Activated naive CD8-positive, alpha-beta T cell treated with anti-CD3 and anti-CD28 coated beads, Interleukin-2, amount 50 U/mL, for 24 hours (primary cell): ENCODE measurements around the gene FGF22.
"Not testable (repeated sequence)": the region's sequence is repeated elsewhere in the genome, so short reads cannot be mapped to it uniquely, and the experiment has no call there.

Source experiments
- ATAC-seq: fragments of 150-1000 bp; cut with Tn5 transposase; one replicate; pipeline ENCODE4 v1.10.0; 2021
- DNase-seq: peaks from one replicate; pipeline ENCODE4 v3.0.0; 2021
- H3K27ac Mint-ChIP-seq: one replicate; pipeline ENCODE4 v1.8.0; 2021; ENCODE audit warnings: mild to moderate bottlenecking, mixed read lengths
- H3K27me3 Mint-ChIP-seq: one replicate; pipeline ENCODE4 v1.8.0; 2021; ENCODE audit warnings: mixed read lengths
- H3K36me3 Mint-ChIP-seq: one replicate; pipeline ENCODE4 v1.8.0; 2021; ENCODE audit warnings: low read depth, mixed read lengths
- H3K4me1 Mint-ChIP-seq: one replicate; pipeline ENCODE4 v1.8.0; 2021; ENCODE audit warnings: mixed read lengths
- H3K4me3 Mint-ChIP-seq: one replicate; pipeline ENCODE4 v1.8.0; 2021; ENCODE audit warnings: mild to moderate bottlenecking, moderate library complexity, mixed read lengths
- H3K9me3 Mint-ChIP-seq: one replicate; pipeline ENCODE4 v1.8.0; 2021; ENCODE audit warnings: mixed read lengths

FGF22 gene

DNA sequence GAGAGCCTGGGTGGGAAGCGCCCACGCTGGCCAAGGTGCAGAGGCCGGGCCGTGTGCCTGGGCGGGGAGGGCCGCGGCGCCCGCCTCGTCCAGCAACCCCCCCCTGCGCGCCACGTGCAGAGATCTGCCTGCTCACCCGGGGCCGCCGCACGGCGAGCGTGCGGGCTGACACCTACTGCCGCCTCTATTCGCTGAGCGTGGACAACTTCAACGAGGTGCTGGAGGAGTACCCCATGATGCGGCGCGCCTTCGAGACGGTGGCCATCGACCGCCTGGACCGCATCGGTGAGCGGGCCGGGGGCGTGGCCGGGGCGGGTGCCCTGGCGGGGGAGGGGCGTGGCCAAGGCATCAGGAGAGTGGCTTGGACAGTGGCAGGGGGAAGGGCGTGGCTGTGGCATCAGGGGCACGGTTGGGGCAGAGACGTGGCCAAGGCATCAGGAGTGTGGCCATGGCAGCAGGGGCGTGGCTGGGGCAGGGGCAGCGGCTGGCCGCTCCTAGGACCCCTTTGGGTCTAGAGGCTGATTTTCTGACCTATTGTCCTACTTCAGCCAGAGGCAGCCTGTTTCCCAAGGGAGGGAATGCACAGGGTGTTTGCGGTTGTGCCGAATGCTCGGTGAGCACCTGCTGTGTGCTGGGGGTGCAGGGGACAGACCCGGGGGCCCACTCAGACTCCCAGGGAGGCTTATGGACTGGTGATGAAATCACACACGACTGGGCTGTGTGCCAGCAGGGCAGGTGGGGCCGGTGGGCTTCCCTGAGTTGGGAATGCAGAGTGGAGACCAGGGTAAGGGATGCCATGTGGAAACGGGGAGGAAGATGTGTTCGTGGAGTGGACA, 25.7 kb upstream of the FGF22 start:
- Mint-ChIP-seq H3K27me3 (no peaks in the 10 kb centered on the region), H3K27ac (no peak overlapping the region), H3K9me3 (no peaks in the 10 kb centered on the region), H3K4me3 (no peak overlapping the region), H3K4me1 (peaks cover 32% of the 10 kb centered on the region), H3K36me3 (peaks cover 6% of the 10 kb centered on the region)
- ATAC-seq, result no peak
- DNase-seq, result no peak

DNA sequence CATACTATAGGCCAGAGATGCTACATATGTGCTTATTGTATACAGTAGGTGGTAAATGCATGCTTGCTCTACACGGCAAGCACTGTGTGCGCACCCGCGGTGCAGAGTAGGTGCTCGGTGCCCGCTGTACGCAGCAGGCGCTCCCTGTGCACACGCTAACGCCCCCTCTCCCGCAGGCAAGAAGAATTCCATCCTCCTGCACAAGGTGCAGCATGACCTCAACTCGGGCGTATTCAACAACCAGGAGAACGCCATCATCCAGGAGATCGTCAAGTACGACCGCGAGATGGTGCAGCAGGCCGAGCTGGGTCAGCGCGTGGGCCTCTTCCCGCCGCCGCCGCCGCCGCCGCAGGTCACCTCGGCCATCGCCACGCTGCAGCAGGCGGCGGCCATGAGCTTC, 24.1 kb upstream of the FGF22 start:
- H3K27me3 Mint-ChIP-seq, result no peaks in the 10 kb centered on the region

GRCh38 chr19:616062-616700, 23.5 kb upstream of the FGF22 start:
- ATAC-seq, result no peak
- Mint-ChIP-seq H3K36me3 (peaks cover 9% of the 10 kb centered on the region), H3K4me3 (no peak overlapping the region), H3K9me3 (no peaks in the 10 kb centered on the region), H3K27me3 (no peaks in the 10 kb centered on the region), H3K4me1 (peaks cover 21% of the 10 kb centered on the region), H3K27ac (no peak overlapping the region)
- DNase-seq, result no peak

More for the DNA sequence above, 24.1 kb upstream of the FGF22 start:
- no peaks in the 10 kb centered on the region for H3K9me3 Mint-ChIP-seq
- H3K4me3 Mint-ChIP-seq, result peak overlapping the region; percentile 33
- H3K4me1 Mint-ChIP-seq, result peaks cover 26% of the 10 kb centered on the region
- DNase-seq (no peak), ATAC-seq (no peak)
- no peak overlapping the region for H3K27ac Mint-ChIP-seq
- H3K36me3 Mint-ChIP-seq, result peaks cover 9% of the 10 kb centered on the region

- no peak for DNase-seq
- Mint-ChIP-seq H3K36me3 (peaks cover 9% of the 10 kb centered on the region), H3K4me3 (no peak overlapping the region), H3K27ac (no peak overlapping the region), H3K9me3 (no peaks in the 10 kb centered on the region), H3K4me1 (peaks cover 13% of the 10 kb centered on the region), H3K27me3 (no peaks in the 10 kb centered on the region)
- no peak for ATAC-seq
These were observed 22.7 kb upstream of the FGF22 start for GRCh38 chr19:616747-617526.

GRCh38 chr19:617551-618246, 22.0 kb upstream of the FGF22 start:
- peaks cover 9% of the 10 kb centered on the region for H3K36me3 Mint-ChIP-seq
- H3K9me3 Mint-ChIP-seq, result no peaks in the 10 kb centered on the region
- no peak overlapping the region for H3K27ac Mint-ChIP-seq
- no peak for DNase-seq
- H3K4me1 Mint-ChIP-seq, result peaks cover 8% of the 10 kb centered on the region
- no peaks in the 10 kb centered on the region for H3K27me3 Mint-ChIP-seq
- ATAC-seq, result no peak
- no peak overlapping the region for H3K4me3 Mint-ChIP-seq

- DNase-seq (no peak), ATAC-seq (no peak)
- Mint-ChIP-seq H3K36me3 (peaks cover 9% of the 10 kb centered on the region), H3K27ac (no peak overlapping the region), H3K27me3 (no peaks in the 10 kb centered on the region), H3K4me3 (no peak overlapping the region), H3K9me3 (no peaks in the 10 kb centered on the region), H3K4me1 (peaks cover 3% of the 10 kb centered on the region)
These were observed 21.4 kb upstream of the FGF22 start for GRCh38 chr19:618247-618619.

DNA sequence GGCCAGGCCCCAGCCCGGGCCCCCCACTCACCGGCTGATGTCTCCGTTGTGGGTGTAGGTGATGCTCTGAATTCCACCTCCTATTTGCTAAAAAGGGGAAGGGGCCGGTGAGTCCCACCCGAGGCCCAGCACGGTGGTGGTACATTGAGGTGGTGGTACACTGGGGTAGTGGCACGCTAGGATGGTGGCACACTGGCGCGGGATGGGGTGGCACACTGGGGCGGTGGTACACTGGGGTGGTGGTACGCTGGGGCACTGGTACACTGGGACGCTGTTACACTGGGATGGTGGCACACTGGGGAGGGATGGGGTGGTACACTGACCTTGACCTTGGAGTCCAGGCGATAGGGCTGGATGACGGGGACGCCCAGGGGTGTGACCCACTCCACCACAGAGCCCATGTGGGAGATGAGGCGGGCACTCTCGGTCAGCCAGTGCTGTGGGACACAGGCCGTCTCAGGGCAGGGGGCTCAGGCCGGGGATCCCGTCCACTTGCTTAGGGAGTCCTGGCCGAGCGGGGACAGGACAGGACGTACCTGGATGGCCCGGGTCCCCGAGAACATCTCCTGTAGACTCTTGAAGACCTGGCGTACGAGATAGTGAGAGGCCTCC, 20.9 kb upstream of the FGF22 start:
- peaks cover 3% of the 10 kb centered on the region for H3K4me1 Mint-ChIP-seq
- H3K27me3 Mint-ChIP-seq, result no peaks in the 10 kb centered on the region
- peaks cover 10% of the 10 kb centered on the region for H3K36me3 Mint-ChIP-seq
- DNase-seq, result no peak
- ATAC-seq, result no peak
- no peak overlapping the region for H3K4me3 Mint-ChIP-seq
- no peak overlapping the region for H3K27ac Mint-ChIP-seq
- H3K9me3 Mint-ChIP-seq, result no peaks in the 10 kb centered on the region

DNA sequence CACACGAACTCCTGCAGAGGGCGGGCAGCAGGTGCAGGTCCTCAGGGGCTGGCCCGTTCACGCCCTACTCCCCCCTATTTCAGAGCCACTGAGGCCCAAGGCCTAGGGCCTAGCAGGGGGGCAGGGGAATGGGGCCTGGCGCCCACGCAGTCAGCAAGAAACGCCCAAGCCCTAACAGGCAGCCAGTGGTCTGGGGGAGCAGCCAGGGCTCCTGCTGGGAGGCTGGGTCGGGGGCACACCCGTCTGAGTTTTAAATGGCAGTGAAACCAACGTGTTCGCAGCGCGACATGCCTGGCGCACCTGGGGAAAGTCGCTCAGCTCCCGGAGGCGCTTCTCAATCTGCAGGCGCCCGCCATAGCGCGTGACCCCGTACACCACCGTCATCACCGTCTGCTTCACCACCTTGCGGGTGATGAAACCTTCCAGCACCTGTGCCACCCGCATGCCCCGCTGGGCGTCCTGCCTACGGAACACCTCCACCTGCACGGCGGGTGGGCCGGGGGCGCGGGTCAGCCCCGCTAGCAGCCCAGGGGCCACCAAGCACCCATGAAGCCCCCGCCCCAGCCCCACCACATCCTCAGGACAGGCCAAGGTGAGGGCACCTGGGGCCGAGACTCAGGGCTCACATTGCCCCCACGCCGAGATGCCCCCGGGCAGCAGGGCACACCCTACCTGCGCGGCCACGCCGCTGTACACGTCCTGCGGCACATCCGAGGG, 20.2 kb upstream of the FGF22 start:
- H3K9me3 Mint-ChIP-seq, result no peaks in the 10 kb centered on the region
- DNase-seq (no peak), ATAC-seq (no peak)
- peaks cover 3% of the 10 kb centered on the region for H3K4me1 Mint-ChIP-seq
- H3K27me3 Mint-ChIP-seq, result no peaks in the 10 kb centered on the region
- peaks cover 11% of the 10 kb centered on the region for H3K36me3 Mint-ChIP-seq
- no peak overlapping the region for H3K27ac Mint-ChIP-seq
- H3K4me3 Mint-ChIP-seq, result no peak overlapping the region

- ATAC-seq, result no peak
- no peaks in the 10 kb centered on the region for H3K27me3 Mint-ChIP-seq
- no peak overlapping the region for H3K4me3 Mint-ChIP-seq
- H3K4me1 Mint-ChIP-seq, result peaks cover 3% of the 10 kb centered on the region
- H3K9me3 Mint-ChIP-seq, result no peaks in the 10 kb centered on the region
- no peak for DNase-seq
- H3K27ac Mint-ChIP-seq, result no peak overlapping the region
- H3K36me3 Mint-ChIP-seq, result peaks cover 12% of the 10 kb centered on the region
These were observed 19.4 kb upstream of the FGF22 start for GRCh38 chr19:620166-620862.

DNA sequence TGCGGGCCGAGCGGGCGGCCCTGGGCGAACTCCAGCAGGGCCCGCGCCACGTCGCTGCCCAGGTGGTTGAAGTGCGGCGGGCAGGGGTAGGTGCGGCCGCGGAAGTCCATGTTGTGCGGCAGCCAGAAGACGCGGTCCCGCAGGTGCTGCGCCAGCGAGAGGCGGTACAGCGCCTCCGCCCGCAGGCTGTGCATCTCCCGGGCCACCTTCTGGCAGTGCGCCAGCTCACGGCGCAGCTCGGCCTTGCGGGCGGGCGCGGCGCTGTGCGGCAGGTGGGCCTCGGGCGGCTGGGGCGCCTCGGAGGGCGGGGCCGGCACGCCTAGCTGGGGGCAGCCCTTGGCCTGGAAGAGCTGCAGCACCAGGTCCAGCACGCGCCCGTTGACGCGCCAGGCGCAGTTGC, 18.5 kb upstream of the FGF22 start:
- H3K27me3 Mint-ChIP-seq, DNase-seq, H3K4me3 Mint-ChIP-seq, ATAC-seq, H3K27ac Mint-ChIP-seq, H3K9me3 Mint-ChIP-seq, H3K4me1 Mint-ChIP-seq: not testable (repeated sequence)
- H3K36me3 Mint-ChIP-seq, result peaks cover 15% of the 10 kb centered on the region

DNA sequence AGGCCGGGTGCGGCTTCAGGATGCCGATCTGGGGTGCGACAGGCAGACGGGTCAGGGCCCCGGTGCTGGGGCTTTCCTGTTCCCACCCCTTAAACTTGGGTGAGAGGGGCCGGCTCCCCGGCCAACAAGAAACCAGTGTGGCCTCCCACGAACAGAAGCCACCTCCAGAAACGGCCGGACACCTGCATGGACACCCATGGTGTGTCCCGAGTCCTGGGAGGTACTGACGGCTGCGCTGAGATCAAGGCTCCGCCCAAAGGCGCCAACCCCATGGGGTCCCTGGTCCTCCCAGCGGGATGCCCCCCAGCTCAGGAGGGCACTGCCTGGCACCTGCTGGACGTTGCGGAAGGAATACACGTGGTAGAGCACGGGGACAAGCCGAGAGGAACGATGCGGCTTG, 17.9 kb upstream of the FGF22 start:
- DNase-seq (no peak), ATAC-seq (no peak)
- no peaks in the 10 kb centered on the region for H3K4me1 Mint-ChIP-seq
- H3K27ac Mint-ChIP-seq, result no peak overlapping the region
- H3K4me3 Mint-ChIP-seq, result no peak overlapping the region
- no peaks in the 10 kb centered on the region for H3K27me3 Mint-ChIP-seq
- H3K36me3 Mint-ChIP-seq, result peaks cover 16% of the 10 kb centered on the region
- H3K9me3 Mint-ChIP-seq, result no peaks in the 10 kb centered on the region

DNA sequence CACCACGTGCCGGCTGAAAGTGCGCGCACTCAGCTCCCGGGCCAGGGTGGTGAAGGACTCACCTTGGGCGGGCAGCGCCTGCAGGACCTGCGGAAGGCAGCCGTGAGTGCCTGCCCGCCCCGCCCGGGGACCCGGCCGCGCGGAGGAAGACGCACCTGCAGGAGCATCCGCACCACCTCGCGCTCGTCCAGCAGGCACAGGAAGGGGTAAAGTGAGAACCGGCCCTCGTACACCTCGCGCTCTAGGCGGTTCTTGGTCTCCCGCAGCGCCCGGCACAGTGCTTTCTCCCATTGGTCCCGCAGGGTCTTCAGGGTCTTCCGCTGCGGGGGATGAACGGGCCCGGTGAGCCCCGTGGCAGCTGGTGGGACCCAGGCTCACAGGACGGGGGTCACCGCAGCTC, 17.0 kb upstream of the FGF22 start:
- Mint-ChIP-seq H3K9me3 (no peaks in the 10 kb centered on the region), H3K4me1 (no peaks in the 10 kb centered on the region), H3K27me3 (no peaks in the 10 kb centered on the region), H3K4me3 (no peak overlapping the region), H3K36me3 (peaks cover 14% of the 10 kb centered on the region), H3K27ac (no peak overlapping the region)
- DNase-seq (no peak), ATAC-seq (no peak)

GRCh38 chr19:623175-623916, 16.3 kb upstream of the FGF22 start:
- Mint-ChIP-seq H3K9me3 (no peaks in the 10 kb centered on the region), H3K27me3 (no peaks in the 10 kb centered on the region), H3K27ac (no peak overlapping the region), H3K4me3 (no peak overlapping the region), H3K36me3 (peaks cover 16% of the 10 kb centered on the region), H3K4me1 (no peaks in the 10 kb centered on the region)
- DNase-seq (no peak), ATAC-seq (no peak)
